CD4-positive, CD25-positive, alpha-beta regulatory T cell (primary cell): Measurements from ENCODE around the gene ITPR2. TPM values are rescaled to one million over a fixed set of nuclear protein-coding genes. Genes with fewer than 3 reads are reported as not detected.

Experiments used
- ATAC-seq, 2 donors: fragments of 150-1000 bp; cut with Tn5 transposase; one replicate each; pipeline ENCODE4 v1.10.0; 2021; ENCODE audit warnings: low read depth in 2 of 2, moderate number of reproducible peaks in 2 of 2, moderate library complexity in 1 of 2
- DNase-seq, 3 donors: peaks; one replicate each; pipeline versions ENCODE4 v3.0.0 to v3.0.0-alpha.2; 2012 to 2022; ENCODE audit warnings: mixed read lengths in 1 of 3
- H3K27ac ChIP-seq: one replicate; pipeline ENCODE4 v1.7.0; 2013; ENCODE audit warnings: mild to moderate bottlenecking, low read length; ENCODE audit not compliant: insufficient read depth, poor library complexity, severe bottlenecking
- H3K27me3 ChIP-seq: one replicate; pipeline ENCODE4 v1.7.0; 2013; ENCODE audit warnings: low read length; ENCODE audit not compliant: control insufficient read depth, insufficient read depth
- H3K36me3 ChIP-seq: one replicate; pipeline ENCODE4 v1.7.0; 2013; ENCODE audit warnings: mild to moderate bottlenecking, low read length, moderate library complexity; ENCODE audit not compliant: control insufficient read depth, insufficient read depth
- H3K4me1 ChIP-seq: 2 replicates; pipeline ENCODE4 v1.7.0; 2013; ENCODE audit warnings: mild to moderate bottlenecking, low read length; ENCODE audit not compliant: insufficient read depth, control insufficient read depth, poor library complexity, severe bottlenecking
- H3K4me3 ChIP-seq: one replicate; pipeline ENCODE4 v1.7.0; 2013; ENCODE audit warnings: low read depth, mild to moderate bottlenecking, low read length, moderate library complexity
- H3K9me3 ChIP-seq, 2 experiments: 1 replicate in 1 of 2; 2 replicates in 1 of 2; pipeline ENCODE4 v1.7.0; 2013; ENCODE audit warnings: low read length in 2 of 2, mild to moderate bottlenecking in 1 of 2, moderate library complexity in 1 of 2; ENCODE audit not compliant: control insufficient read depth in 2 of 2
- H3K27ac Mint-ChIP-seq, 3 donors: one replicate each; pipeline ENCODE4 v1.8.0; 2020 to 2022; ENCODE audit warnings: mild to moderate bottlenecking in 3 of 3, mixed read lengths in 3 of 3, moderate library complexity in 2 of 3
- H3K27me3 Mint-ChIP-seq: one replicate; pipeline ENCODE4 v1.8.0; 2022; ENCODE audit warnings: mild to moderate bottlenecking, mixed read lengths
- H3K36me3 Mint-ChIP-seq: one replicate; pipeline ENCODE4 v1.8.0; 2020; ENCODE audit warnings: mixed read lengths
- H3K4me1 Mint-ChIP-seq, 4 donors: one replicate each; pipeline ENCODE4 v1.8.0; 2020 to 2022; ENCODE audit warnings: mixed read lengths in 4 of 4, mild to moderate bottlenecking in 1 of 4
- H3K4me3 Mint-ChIP-seq, 4 donors: one replicate each; pipeline ENCODE4 v1.8.0; 2020 to 2022; ENCODE audit warnings: mild to moderate bottlenecking in 4 of 4, mixed read lengths in 4 of 4, moderate library complexity in 3 of 4
- H3K9me3 Mint-ChIP-seq, 7 donors: one replicate each; pipeline ENCODE4 v1.8.0; 2020 to 2022; ENCODE audit warnings: mixed read lengths in 7 of 7, mild to moderate bottlenecking in 3 of 7, moderate library complexity in 2 of 7
- polyA plus RNA-seq, 4 donors: library from polyadenylated mRNA; unstranded; fragments of 300-500 nt; fragmentation: Illumina TruSeq; gene quantifications; one replicate each; pipeline ENCODE4 v1.2.3, GENCODE V29; 2021
- total RNA-seq: library from RNA; stranded (reverse); gene quantifications from one replicate; pipeline ENCODE4 v1.2.3, GENCODE V29; 2022

The ITPR2 gene
- total and polyA plus RNA-seq, 5 donors from 2014 or later = 9.9 to 54.1 (median 11.7) TPM

DNA sequence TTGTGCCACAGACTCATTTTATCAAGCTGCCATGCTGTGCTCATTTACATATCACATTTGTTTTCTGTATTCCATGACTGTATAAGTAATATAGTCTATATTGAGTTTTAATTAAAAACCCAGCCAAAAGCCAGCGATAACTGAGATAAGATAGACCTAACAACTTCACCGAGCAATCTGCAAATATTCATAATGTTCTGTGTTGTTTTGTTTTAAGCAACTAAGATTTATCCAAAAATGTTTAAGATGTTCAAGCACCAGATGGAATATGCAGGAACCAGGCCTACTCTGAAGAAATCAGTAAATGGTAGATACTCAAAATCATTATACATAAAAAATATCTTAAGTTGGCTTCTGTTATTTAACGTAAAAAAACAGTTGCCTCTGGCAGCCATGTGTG is 295.3 kb downstream of the ITPR2 start:
- Mint-ChIP-seq H3K27ac (no peak overlapping the region), H3K4me1 (no peaks in the 10 kb centered on the region), H3K9me3 (no peaks in the 10 kb centered on the region), H3K36me3 (peaks cover 53% of the 10 kb centered on the region), H3K27me3 (no peaks in the 10 kb centered on the region), H3K4me3 (no peak overlapping the region)
- Histone ChIP-seq H3K27ac (no peak overlapping the region), H3K27me3 (no peaks in the 10 kb centered on the region), H3K36me3 (peaks cover 3% of the 10 kb centered on the region), H3K4me3 (no peak overlapping the region), H3K9me3 (no peaks in the 10 kb centered on the region), H3K4me1 (no peaks in the 10 kb centered on the region)
- ATAC-seq = no peak
- DNase-seq = no peak

DNA sequence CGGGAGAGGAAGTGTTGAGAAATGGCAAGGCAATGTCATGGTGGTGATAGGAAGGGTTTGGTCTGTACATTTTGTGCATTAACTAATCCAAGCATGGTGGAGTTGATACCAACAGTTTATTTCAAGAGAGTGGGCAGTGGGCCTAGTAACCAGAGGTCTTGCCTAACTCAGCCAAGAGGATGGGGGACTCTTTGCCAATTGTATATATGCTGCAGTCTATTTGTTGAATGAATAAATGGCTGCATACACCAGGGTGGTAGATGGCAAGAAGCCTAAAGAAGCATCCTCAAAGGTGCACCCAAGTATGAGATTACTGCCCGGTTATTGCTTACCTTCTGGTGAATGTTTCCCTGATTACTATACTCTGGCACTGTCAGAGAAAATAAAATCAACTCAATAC is 295.9 kb downstream of the ITPR2 start:
- no peaks in the 10 kb centered on the region for H3K27me3 ChIP-seq
- H3K4me3 ChIP-seq = no peak overlapping the region
- H3K36me3 ChIP-seq = peaks cover 3% of the 10 kb centered on the region
- no peak for ATAC-seq
- Mint-ChIP-seq H3K4me3 (no peak overlapping the region), H3K9me3 (no peaks in the 10 kb centered on the region), H3K27me3 (no peaks in the 10 kb centered on the region), H3K27ac (no peak overlapping the region), H3K36me3 (peaks cover 53% of the 10 kb centered on the region), H3K4me1 (no peaks in the 10 kb centered on the region)
- H3K9me3 ChIP-seq = no peaks in the 10 kb centered on the region
- DNase-seq = no peak
- H3K27ac ChIP-seq = no peak overlapping the region
- H3K4me1 ChIP-seq = no peaks in the 10 kb centered on the region

DNA sequence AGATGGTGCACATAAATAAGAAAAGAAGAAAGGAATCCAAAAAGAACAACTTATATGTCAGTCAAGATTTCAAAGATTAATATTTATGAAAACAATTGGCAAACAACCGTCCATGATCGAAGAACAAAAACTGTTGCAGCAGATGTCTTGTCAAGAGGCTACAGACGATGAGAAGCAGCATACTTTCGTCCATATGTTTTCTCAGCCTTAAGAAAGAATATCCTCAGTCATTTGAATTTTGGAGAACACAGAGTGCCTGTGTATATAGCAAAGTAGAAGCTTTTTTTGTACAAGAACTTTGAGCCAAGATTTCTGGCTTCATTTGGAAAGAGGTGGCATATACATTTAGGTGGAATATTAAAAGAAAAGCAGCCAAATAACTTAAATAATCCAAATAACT is 297.2 kb downstream of the ITPR2 start:
- H3K9me3 Mint-ChIP-seq = no peaks in the 10 kb centered on the region
- peaks cover 56% of the 10 kb centered on the region for H3K36me3 Mint-ChIP-seq
- H3K36me3 ChIP-seq = peaks cover 3% of the 10 kb centered on the region
- H3K4me3 Mint-ChIP-seq = no peak overlapping the region
- no peaks in the 10 kb centered on the region for H3K27me3 Mint-ChIP-seq
- H3K27ac ChIP-seq = no peak overlapping the region
- H3K4me1 Mint-ChIP-seq = peaks cover 0 to 3% (median 0%) of the 10 kb centered on the region in 4 donors
- no peaks in the 10 kb centered on the region for H3K9me3 ChIP-seq
- DNase-seq = no peak
- no peaks in the 10 kb centered on the region for H3K27me3 ChIP-seq
- H3K27ac Mint-ChIP-seq = no peak overlapping the region
- H3K4me1 ChIP-seq = no peaks in the 10 kb centered on the region
- ATAC-seq = no peak
- no peak overlapping the region for H3K4me3 ChIP-seq

DNA sequence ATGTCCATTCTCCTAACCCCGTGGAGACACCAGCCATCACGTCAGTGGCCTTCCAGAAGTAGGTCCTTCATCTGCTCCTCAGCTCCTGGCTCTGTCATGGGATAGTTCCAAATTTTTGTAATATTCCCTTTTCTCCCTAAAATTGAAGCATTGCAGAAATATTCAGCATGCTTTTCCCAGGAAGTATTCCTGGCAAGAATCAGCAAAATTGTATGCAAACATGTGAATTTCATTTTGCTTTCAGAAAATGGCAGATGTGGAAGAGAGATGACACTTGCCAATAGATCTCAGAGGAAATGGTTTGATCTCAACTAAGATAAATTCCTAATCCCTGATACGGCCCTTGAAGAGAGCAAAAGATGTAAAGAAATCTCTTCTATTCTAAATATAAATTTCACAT is 298.9 kb downstream of the ITPR2 start:
- no peaks in the 10 kb centered on the region for H3K4me1 ChIP-seq
- no peaks in the 10 kb centered on the region for H3K9me3 ChIP-seq
- Mint-ChIP-seq H3K4me3 (no peak overlapping the region), H3K27me3 (no peaks in the 10 kb centered on the region), H3K27ac (peak overlapping the region in 1 of 3 donors; percentile 26), H3K4me1 (peaks cover 0 to 3% (median 0%) of the 10 kb centered on the region in 4 donors), H3K36me3 (peaks cover 59% of the 10 kb centered on the region), H3K9me3 (peaks cover 0 to 1% (median 0%) of the 10 kb centered on the region in 7 donors)
- DNase-seq (no peak), ATAC-seq (no peak)
- no peak overlapping the region for H3K27ac ChIP-seq
- no peak overlapping the region for H3K4me3 ChIP-seq
- H3K27me3 ChIP-seq = no peaks in the 10 kb centered on the region
- peaks cover 2% of the 10 kb centered on the region for H3K36me3 ChIP-seq

DNA sequence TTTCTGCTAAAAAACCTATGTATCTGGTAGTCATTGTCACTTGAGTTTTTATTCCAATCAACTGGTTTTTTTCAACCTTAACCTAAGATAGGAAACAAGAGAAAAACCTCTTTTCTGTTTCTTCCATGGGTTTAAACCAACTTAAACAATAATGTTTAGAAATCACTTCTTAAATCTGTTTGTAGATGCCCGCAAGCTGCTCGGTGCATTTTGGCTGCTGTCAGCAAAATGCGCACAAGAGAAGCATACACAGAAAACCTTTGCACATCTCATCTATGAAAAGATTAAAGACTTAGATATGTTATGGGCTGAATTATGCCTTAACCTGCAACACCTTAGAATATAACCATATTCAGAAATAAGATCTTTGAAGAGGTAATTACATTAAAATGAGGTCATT is 299.8 kb downstream of the ITPR2 start:
- Mint-ChIP-seq H3K27ac (no peak overlapping the region), H3K36me3 (peaks cover 64% of the 10 kb centered on the region), H3K4me1 (peaks cover 0 to 5% (median 0%) of the 10 kb centered on the region in 4 donors), H3K27me3 (no peaks in the 10 kb centered on the region), H3K4me3 (no peak overlapping the region), H3K9me3 (peaks cover 0 to 8% (median 2%) of the 10 kb centered on the region in 7 donors)
- DNase-seq (no peak), ATAC-seq (no peak)
- peaks cover 2% of the 10 kb centered on the region for H3K36me3 ChIP-seq
- H3K27ac ChIP-seq = no peak overlapping the region
- no peak overlapping the region for H3K4me3 ChIP-seq
- H3K9me3 ChIP-seq = no peaks in the 10 kb centered on the region
- no peaks in the 10 kb centered on the region for H3K4me1 ChIP-seq
- H3K27me3 ChIP-seq = no peaks in the 10 kb centered on the region

GRCh38 chr12:26530461-26530860 is 302.5 kb downstream of the ITPR2 start:
- H3K4me3 Mint-ChIP-seq = no peak overlapping the region
- H3K4me1 Mint-ChIP-seq = peaks cover 0 to 9% (median 3%) of the 10 kb centered on the region in 4 donors
- DNase-seq = peak in 1 of 3 donors; percentile 36

GRCh38 chr12:26528943-26529342 is 304.1 kb downstream of the ITPR2 start:
- H3K36me3 Mint-ChIP-seq = peaks cover 51% of the 10 kb centered on the region
- peaks cover 0 to 29% (median 12%) of the 10 kb centered on the region in 7 donors for H3K9me3 Mint-ChIP-seq
- H3K4me1 Mint-ChIP-seq = peaks cover 0 to 9% (median 3%) of the 10 kb centered on the region in 4 donors
- Histone ChIP-seq H3K27ac (no peak overlapping the region), H3K4me3 (no peak overlapping the region), H3K27me3 (no peaks in the 10 kb centered on the region), H3K4me1 (no peaks in the 10 kb centered on the region), H3K36me3 (peaks cover 2% of the 10 kb centered on the region), H3K9me3 (peaks cover 14% of the 10 kb centered on the region in 2 experiments)
- H3K4me3 Mint-ChIP-seq = no peak overlapping the region
- no peak for ATAC-seq
- peak overlapping the region in 1 of 3 donors; percentile 4 for H3K27ac Mint-ChIP-seq
- H3K27me3 Mint-ChIP-seq = no peaks in the 10 kb centered on the region
- no peak for DNase-seq

More at GRCh38 chr12:26530461-26530860, 302.5 kb downstream of the ITPR2 start:
- Mint-ChIP-seq H3K36me3 (peaks cover 54% of the 10 kb centered on the region), H3K9me3 (peaks cover 0 to 24% (median 8%) of the 10 kb centered on the region in 7 donors), H3K27me3 (no peaks in the 10 kb centered on the region), H3K27ac (no peak overlapping the region)
- H3K27ac ChIP-seq = no peak overlapping the region
- H3K9me3 ChIP-seq = peaks cover 7 to 8% of the 10 kb centered on the region in 2 experiments
- peaks cover 2% of the 10 kb centered on the region for H3K36me3 ChIP-seq
- no peak overlapping the region for H3K4me3 ChIP-seq
- ATAC-seq = no peak
- H3K4me1 ChIP-seq = no peaks in the 10 kb centered on the region
- H3K27me3 ChIP-seq = no peaks in the 10 kb centered on the region

DNA sequence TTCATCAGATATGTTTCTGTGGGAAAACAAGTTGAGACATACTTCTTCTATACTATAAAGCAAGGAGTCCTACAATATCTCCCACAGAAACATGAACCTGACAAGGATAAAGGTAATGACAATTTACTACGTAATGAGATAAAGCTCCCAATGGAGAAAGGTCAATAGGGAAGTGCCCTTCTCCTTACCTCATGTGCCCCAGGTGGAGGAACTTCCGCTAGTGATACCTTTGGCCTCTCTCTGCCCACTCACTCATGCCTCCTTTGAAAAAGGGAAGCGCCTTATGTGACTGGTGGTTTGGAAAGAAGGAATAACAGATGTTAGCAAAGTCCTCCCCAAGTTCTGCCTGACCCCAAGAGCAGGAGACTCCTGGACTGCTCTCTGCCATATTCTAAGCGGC is 305.3 kb downstream of the ITPR2 start:
- Mint-ChIP-seq H3K4me3 (no peak overlapping the region), H3K27ac (no peak overlapping the region), H3K27me3 (no peaks in the 10 kb centered on the region), H3K36me3 (peaks cover 43% of the 10 kb centered on the region), H3K9me3 (peaks cover 0 to 29% (median 12%) of the 10 kb centered on the region in 7 donors), H3K4me1 (peaks cover 0 to 9% (median 5%) of the 10 kb centered on the region in 4 donors)
- H3K27ac ChIP-seq = no peak overlapping the region
- H3K9me3 ChIP-seq = peaks cover 14% of the 10 kb centered on the region in 2 experiments
- H3K4me1 ChIP-seq = no peaks in the 10 kb centered on the region
- no peak for DNase-seq
- H3K36me3 ChIP-seq = peaks cover 2% of the 10 kb centered on the region
- no peak overlapping the region for H3K4me3 ChIP-seq
- no peak for ATAC-seq
- H3K27me3 ChIP-seq = no peaks in the 10 kb centered on the region
